ENCODE measurements around the gene PEX16.
A peak's percentile ranks its signal among the peaks of the same experiment; 100 is the strongest.
"Not testable (repeated sequence)": the region's sequence is repeated elsewhere in the genome, so short reads cannot be mapped to it uniquely, and the experiment has no call there.

The PEX16 gene

GRCh38 chr11:45910623-45911022 lies 7.1 kb downstream of the PEX16 start:
- Mint-ChIP-seq H3K4me3 (no peak overlapping the region), H3K27ac (no peak overlapping the region), H3K4me1 (peaks cover 32% of the 10 kb centered on the region), H3K27me3 (no peaks in the 10 kb centered on the region), H3K9me3 (no peaks in the 10 kb centered on the region)
- no peak for DNase-seq
- ATAC-seq: no peak

- peaks cover 26% of the 10 kb centered on the region for H3K4me1 Mint-ChIP-seq
- no peaks in the 10 kb centered on the region for H3K9me3 Mint-ChIP-seq
- H3K27me3 Mint-ChIP-seq: no peaks in the 10 kb centered on the region
- ATAC-seq (no peak), DNase-seq (no peak)
- H3K27ac Mint-ChIP-seq: no peak overlapping the region
- no peak overlapping the region for H3K4me3 Mint-ChIP-seq
Measured at GRCh38 chr11:45909594-45910475, 7.8 kb downstream of the PEX16 start.

GRCh38 chr11:45907911-45908370 lies 9.7 kb downstream of the PEX16 start:
- peaks cover 9% of the 10 kb centered on the region for H3K4me1 Mint-ChIP-seq

GRCh38 chr11:45906965-45907611 lies 10.6 kb downstream of the PEX16 start, which contains the start of gene FREY1:
Gene FREY1, minus strand, starts transcription at chr11:45907271. Its CDS starts 26 bp downstream, at chr11:45907245.
- peaks cover 9% of the 10 kb centered on the region for H3K4me1 Mint-ChIP-seq
- no peak for DNase-seq
- ATAC-seq: no peak
- H3K27me3 Mint-ChIP-seq: no peaks in the 10 kb centered on the region
- no peak within 1 kb of the TSS for H3K27ac Mint-ChIP-seq
- no peak within 1 kb of the TSS for H3K4me3 Mint-ChIP-seq
- no peaks in the 10 kb centered on the region for H3K9me3 Mint-ChIP-seq

More at GRCh38 chr11:45907911-45908370, 9.7 kb downstream of the PEX16 start:
- Mint-ChIP-seq H3K9me3 (no peaks in the 10 kb centered on the region), H3K4me3 (no peak overlapping the region), H3K27ac (no peak overlapping the region), H3K27me3 (no peaks in the 10 kb centered on the region)
- no peak for DNase-seq
- ATAC-seq: no peak

GRCh38 chr11:45906096-45906682 lies 11.5 kb downstream of the PEX16 start:
- Mint-ChIP-seq H3K9me3 (no peaks in the 10 kb centered on the region), H3K4me3 (no peak overlapping the region), H3K27me3 (peaks cover 6% of the 10 kb centered on the region), H3K4me1 (peaks cover 9% of the 10 kb centered on the region), H3K27ac (no peak overlapping the region)
- ATAC-seq (peak; percentile 26), DNase-seq (no peak)

- not testable (repeated sequence) for H3K27ac Mint-ChIP-seq, H3K4me3 Mint-ChIP-seq, DNase-seq, H3K9me3 Mint-ChIP-seq
- Mint-ChIP-seq H3K4me1 (peaks cover 13% of the 10 kb centered on the region), H3K27me3 (peaks cover 12% of the 10 kb centered on the region)
- ATAC-seq: peak; percentile 2
Measured at GRCh38 chr11:45905576-45905975, 12.1 kb downstream of the PEX16 start.

- DNase-seq: no peak
- H3K27me3 Mint-ChIP-seq: peaks cover 17% of the 10 kb centered on the region
- H3K4me3 Mint-ChIP-seq: no peak overlapping the region
- H3K4me1 Mint-ChIP-seq: peaks cover 16% of the 10 kb centered on the region
- ATAC-seq: no peak
- H3K9me3 Mint-ChIP-seq: no peaks in the 10 kb centered on the region
- H3K27ac Mint-ChIP-seq: no peak overlapping the region
Measured at GRCh38 chr11:45905095-45905494, 12.6 kb downstream of the PEX16 start.

GRCh38 chr11:45904309-45904915 lies 13.3 kb downstream of the PEX16 start:
- DNase-seq: no peak
- no peaks in the 10 kb centered on the region for H3K9me3 Mint-ChIP-seq
- peaks cover 17% of the 10 kb centered on the region for H3K27me3 Mint-ChIP-seq
- peaks cover 17% of the 10 kb centered on the region for H3K4me1 Mint-ChIP-seq
- H3K4me3 Mint-ChIP-seq: no peak overlapping the region
- no peak for ATAC-seq
- H3K27ac Mint-ChIP-seq: no peak overlapping the region

- no peak for ATAC-seq
- no peak for DNase-seq
- Mint-ChIP-seq H3K27me3 (peaks cover 31% of the 10 kb centered on the region), H3K4me1 (peaks cover 32% of the 10 kb centered on the region), H3K9me3 (no peaks in the 10 kb centered on the region), H3K27ac (no peak overlapping the region), H3K4me3 (no peak overlapping the region)
Measured at GRCh38 chr11:45902452-45903380, 15.0 kb downstream of the PEX16 start.

GRCh38 chr11:45901626-45902025 lies 16.1 kb downstream of the PEX16 start:
- Mint-ChIP-seq H3K27ac (no peak overlapping the region), H3K9me3 (no peaks in the 10 kb centered on the region), H3K4me3 (no peak overlapping the region), H3K27me3 (peaks cover 42% of the 10 kb centered on the region), H3K4me1 (peaks cover 32% of the 10 kb centered on the region)
- no peak for ATAC-seq
- DNase-seq: no peak

GRCh38 chr11:45900916-45901617 lies 16.6 kb downstream of the PEX16 start:
- no peaks in the 10 kb centered on the region for H3K9me3 Mint-ChIP-seq
- no peak overlapping the region for H3K27ac Mint-ChIP-seq
- peak overlapping the region; percentile 48 to 62 for H3K4me3 Mint-ChIP-seq
- DNase-seq (no peak), ATAC-seq (no peak)
- peaks cover 48% of the 10 kb centered on the region for H3K27me3 Mint-ChIP-seq
- H3K4me1 Mint-ChIP-seq: peaks cover 26% of the 10 kb centered on the region

- Mint-ChIP-seq H3K27me3 (peaks cover 56% of the 10 kb centered on the region), H3K4me3 (peak overlapping the region; percentile 62 to 79), H3K4me1 (peaks cover 23% of the 10 kb centered on the region)
- ATAC-seq: peak; percentile 1
- DNase-seq, H3K9me3 Mint-ChIP-seq, H3K27ac Mint-ChIP-seq: not testable (repeated sequence)
Measured at GRCh38 chr11:45900175-45900800, 17.4 kb downstream of the PEX16 start.

GRCh38 chr11:45899448-45900174 lies 18.1 kb downstream of the PEX16 start:
- Mint-ChIP-seq H3K27me3 (peaks cover 62% of the 10 kb centered on the region), H3K4me3 (peak overlapping the region; percentile 72 to 79), H3K27ac (peak overlapping the region in 1 of 2 donors; percentile 61), H3K9me3 (no peaks in the 10 kb centered on the region), H3K4me1 (peaks cover 23% of the 10 kb centered on the region)
- DNase-seq: peak; percentile 73 to 81
- ATAC-seq: peak; percentile 81
